MG63 (cell line): ENCODE measurements around the gene ZNF226. TPM values are rescaled to one million over a fixed set of nuclear protein-coding genes. Genes with fewer than 3 reads are reported as not detected.
"Not testable (repeated sequence)": the region's sequence is repeated elsewhere in the genome, so short reads cannot be mapped to it uniquely, and the experiment has no call there.

Experiments
- DNase-seq: peaks from one replicate; pipeline ENCODE4 v3.0.0-alpha.2; 2020
- H3K27me3 ChIP-seq: fragments of 250-450 bp; sonication (Bioruptor Pico); 2 replicates; pipeline ENCODE4 v1.5.1; 2020; ENCODE audit warnings: mild to moderate bottlenecking, moderate library complexity
- H3K36me3 ChIP-seq: fragments of 250-450 bp; sonication (Bioruptor Pico); 2 replicates; pipeline ENCODE4 v1.5.1; 2020; ENCODE audit warnings: mild to moderate bottlenecking, moderate library complexity
- H3K4me3 ChIP-seq: fragments of 250-450 bp; sonication (Bioruptor Pico); 2 replicates; pipeline ENCODE4 v1.5.1; 2020; ENCODE audit warnings: mild to moderate bottlenecking, moderate library complexity
- H3K9me3 ChIP-seq: fragments of 250-450 bp; sonication (Bioruptor Pico); 2 replicates; pipeline ENCODE4 v1.5.1; 2020; ENCODE audit warnings: mild to moderate bottlenecking, moderate library complexity
- total RNA-seq: library from RNA; depleted of rRNA; stranded (reverse); fragments of >200 nt; shearing (Covaris generic); gene quantifications from 2 replicates; pipeline ENCODE4 v1.2.3, GENCODE V29; 2014; ENCODE audit warnings: low replicate concordance; rRNA removed

ZNF226 gene
- total RNA-seq, 1 experiment from 2014 or later = 12.7 TPM

GRCh38 chr19:44202470-44202869 lies 37.6 kb downstream of the ZNF226 start:
- DNase-seq = no peak
- Histone ChIP-seq H3K36me3 (no peaks in the 10 kb centered on the region), H3K27me3 (no peaks in the 10 kb centered on the region), H3K9me3 (peaks cover 12% of the 10 kb centered on the region), H3K4me3 (no peak overlapping the region)

- Histone ChIP-seq H3K4me3 (no peak overlapping the region), H3K27me3 (no peaks in the 10 kb centered on the region), H3K9me3 (peaks cover 12% of the 10 kb centered on the region), H3K36me3 (no peaks in the 10 kb centered on the region)
- DNase-seq = no peak
Measured at GRCh38 chr19:44202974-44203373, 38.1 kb downstream of the ZNF226 start.

- H3K27me3 ChIP-seq, H3K36me3 ChIP-seq, H3K4me3 ChIP-seq, DNase-seq: not testable (repeated sequence)
- peaks cover 18% of the 10 kb centered on the region for H3K9me3 ChIP-seq
Measured at GRCh38 chr19:44203877-44204276, 39.0 kb downstream of the ZNF226 start.

GRCh38 chr19:44204772-44205171 lies 39.9 kb downstream of the ZNF226 start:
- Histone ChIP-seq H3K9me3 (peaks cover 22% of the 10 kb centered on the region), H3K36me3 (no peaks in the 10 kb centered on the region), H3K4me3 (no peak overlapping the region), H3K27me3 (no peaks in the 10 kb centered on the region)
- DNase-seq = no peak

- Histone ChIP-seq H3K4me3 (peak overlapping the region; percentile 59), H3K36me3 (no peaks in the 10 kb centered on the region), H3K27me3 (no peaks in the 10 kb centered on the region), H3K9me3 (peaks cover 30% of the 10 kb centered on the region)
- DNase-seq = peak; percentile 94
Measured at GRCh38 chr19:44207126-44207803, 42.4 kb downstream of the ZNF226 start.

GRCh38 chr19:44212250-44212865 lies 47.5 kb downstream of the ZNF226 start, which contains the start of gene ZNF227:
Gene ZNF227, plus strand, starts transcription at chr19:44212532. Its CDS starts 5,261 bp downstream, at chr19:44217793.
- H3K9me3 ChIP-seq = peaks cover 32% of the 10 kb centered on the region
- H3K4me3 ChIP-seq = peak within 1 kb of the TSS; percentile 93
- DNase-seq = peak; percentile 96
- no peaks in the 10 kb centered on the region for H3K27me3 ChIP-seq
- peaks cover 23% of the 10 kb centered on the region for H3K36me3 ChIP-seq

GRCh38 chr19:44212866-44213346 lies 48.0 kb downstream of the ZNF226 start:
- Histone ChIP-seq H3K9me3 (peaks cover 32% of the 10 kb centered on the region), H3K36me3 (peaks cover 28% of the 10 kb centered on the region), H3K4me3 (peak overlapping the region; percentile 93), H3K27me3 (no peaks in the 10 kb centered on the region)
- DNase-seq = peak; percentile 9

GRCh38 chr19:44219926-44220325 lies 55.0 kb downstream of the ZNF226 start:
- H3K27me3 ChIP-seq, DNase-seq, H3K4me3 ChIP-seq: not testable (repeated sequence)
- Histone ChIP-seq H3K9me3 (peaks cover 13% of the 10 kb centered on the region; the same call in 1 of the 2 replicates), H3K36me3 (peaks cover 38% of the 10 kb centered on the region)

GRCh38 chr19:44220761-44221160 lies 55.9 kb downstream of the ZNF226 start:
- DNase-seq, H3K27me3 ChIP-seq, H3K4me3 ChIP-seq: not testable (repeated sequence)
- Histone ChIP-seq H3K9me3 (peaks cover 13% of the 10 kb centered on the region), H3K36me3 (peaks cover 41% of the 10 kb centered on the region)

GRCh38 chr19:44221291-44221690 lies 56.4 kb downstream of the ZNF226 start:
- H3K4me3 ChIP-seq, DNase-seq, H3K27me3 ChIP-seq: not testable (repeated sequence)
- Histone ChIP-seq H3K36me3 (peaks cover 39% of the 10 kb centered on the region), H3K9me3 (peaks cover 10% of the 10 kb centered on the region)

Other genes with a start within 250 kb of the ZNF226 start
- gene ZNF45, start 229.8 kb upstream of the ZNF226 start, total RNA-seq = 6.8 and 8.6 TPM in 2 replicates
- 1.4 and 1.6 TPM in 2 replicates for gene ZNF221, start 213.9 kb upstream of the ZNF226 start, total RNA-seq
- 2.3 and 4.5 TPM in 2 replicates for gene ZNF155, start 180.9 kb upstream of the ZNF226 start, total RNA-seq
- 1.2 and 3.9 TPM in 2 replicates for gene ZNF230, start 162.1 kb upstream of the ZNF226 start, total RNA-seq
- gene ZNF222, start 139.7 kb upstream of the ZNF226 start, total RNA-seq = 2.2 and 9.1 TPM in 2 replicates
- gene ZNF223, start 113.1 kb upstream of the ZNF226 start, total RNA-seq = 0.63 and 2.9 TPM in 2 replicates
- gene ZNF284, start 92.9 kb upstream of the ZNF226 start, total RNA-seq = 1.4 and 1.7 TPM in 2 replicates
- 7.7 and 17.1 TPM in 2 replicates for gene ZNF224, start 70.7 kb upstream of the ZNF226 start, total RNA-seq
- 1.3 and 3.1 TPM in 2 replicates for gene ZNF225, start 51.7 kb upstream of the ZNF226 start, total RNA-seq
- 3.9 and 10.0 TPM in 2 replicates for gene ZNF234, start 23.5 kb upstream of the ZNF226 start, total RNA-seq
- 6.5 and 7.3 TPM in 2 replicates for gene ZNF227, start 47.4 kb downstream of the ZNF226 start, total RNA-seq
- 0.43 TPM in 1 of 2 replicates, not detected in the other for gene ZNF233, start 94.8 kb downstream of the ZNF226 start, total RNA-seq
- gene ZNF235, start 139.9 kb downstream of the ZNF226 start, total RNA-seq = 0.95 and 2.3 TPM in 2 replicates
- gene ZNF112, start 191.6 kb downstream of the ZNF226 start, total RNA-seq = 2.6 and 33.1 TPM in 2 replicates
- gene ZNF285, start 236.5 kb downstream of the ZNF226 start, total RNA-seq = 1.1 and 3.2 TPM in 2 replicates